ENCODE results near the gene ZC3H13.

- TF ChIP-seq EZH2 (IDR thresholded peaks at IDR 0.05; ENCODE audit: borderline replicate concordance, insufficient read depth, low read length, poor library complexity, severe bottlenecking) (no peak), TAF1 (IDR thresholded peaks at IDR 0.05; ENCODE audit: low read depth) (no peak), CTCF (IDR thresholded peaks at IDR 0.05; ENCODE audit: poor library complexity, severe bottlenecking) (no peak)
Measured at GRCh38 chr13:45943965-45944364, 108.6 kb downstream of the ZC3H13 start.
